Colonic mucosa (tissue), 4 donors: ENCODE results near the gene YLPM1. TPM values are rescaled to one million over a fixed set of nuclear protein-coding genes. Genes with fewer than 3 reads are reported as not detected.

Source experiments
- DNase-seq: peaks from one replicate; pipeline ENCODE4 v3.0.0-alpha.2; 2020
- H3K27ac ChIP-seq: fragments of 200-600 bp; one replicate; pipeline ENCODE4 v1.8.0; 2021
- H3K27me3 ChIP-seq: fragments of 200-600 bp; one replicate; pipeline ENCODE4 v1.8.0; 2021
- H3K36me3 ChIP-seq: fragments of 200-600 bp; one replicate; pipeline ENCODE4 v1.8.0; 2021
- H3K4me1 ChIP-seq: fragments of 200-600 bp; one replicate; pipeline ENCODE4 v1.8.0; 2021; ENCODE audit warnings: mild to moderate bottlenecking
- H3K4me3 ChIP-seq: fragments of 200-600 bp; one replicate; pipeline ENCODE4 v1.8.0; 2021
- H3K9ac ChIP-seq, 2 donors: one replicate each; pipeline ENCODE4 v1.7.0; 2013; ENCODE audit warnings: control low read depth in 2 of 2, low read depth in 2 of 2, low read length in 2 of 2
- H3K9me3 ChIP-seq: fragments of 200-600 bp; one replicate; pipeline ENCODE4 v1.8.0; 2021
- CTCF ChIP-seq: fragments of 200-600 bp; IDR thresholded peaks from one replicate; pipeline ENCODE4 v1.8.0; 2022; ENCODE audit warnings: antibody characterized with exemption, mild to moderate bottlenecking
- intact Hi-C: fragments of 100-400 bp; cut with DNase I; formaldehyde crosslinking; loops from one replicate; pipeline ENCODE4 v1.14.1; 2022
- total RNA-seq, 2 donors: library from RNA; stranded (reverse); fragmentation: NEBNext Ultra II Directional in 1 of 2; extraction: Animal tissue kit (Norgen Biotek cat#: 25700) in 1 of 2; gene quantifications; one replicate each; pipeline ENCODE4 v1.2.1, GENCODE V29; 2021
- donor health status: healthy.
- donor health status: DM: no; HTN: no; CAD: no.
- donor health status: DM: no; HTN: no; CAD: no.

Gene YLPM1
- total RNA-seq, 2 donors from 2014 or later, result 36.1 to 41.7 TPM

- intact Hi-C loops, result no loop called here
- no peak for TF ChIP-seq CTCF
- no peak for DNase-seq
Measured at GRCh38 chr14:74853581-74853980, 90.5 kb downstream of the YLPM1 start.

GRCh38 chr14:74855021-74855420 lies 91.9 kb downstream of the YLPM1 start:
- H3K4me3 ChIP-seq, result no peak overlapping the region
- intact Hi-C loops, result no loop called here

More at GRCh38 chr14:74853581-74853980, 90.5 kb downstream of the YLPM1 start:
- Histone ChIP-seq H3K4me1 (no peaks in the 10 kb centered on the region), H3K9ac (no peak overlapping the region), H3K36me3 (no peaks in the 10 kb centered on the region), H3K9me3 (no peaks in the 10 kb centered on the region), H3K27me3 (no peaks in the 10 kb centered on the region), H3K27ac (no peak overlapping the region), H3K4me3 (no peak overlapping the region)

GRCh38 chr14:74855945-74856344 lies 92.8 kb downstream of the YLPM1 start:
- no peak overlapping the region for H3K9ac ChIP-seq
- DNase-seq, result no peak
- TF ChIP-seq CTCF, result no peak
- no peaks in the 10 kb centered on the region for H3K9me3 ChIP-seq
- no peaks in the 10 kb centered on the region for H3K36me3 ChIP-seq
- no peaks in the 10 kb centered on the region for H3K4me1 ChIP-seq
- H3K27me3 ChIP-seq, result no peaks in the 10 kb centered on the region
- H3K27ac ChIP-seq, result no peak overlapping the region
- intact Hi-C loops, result no loop called here
- no peak overlapping the region for H3K4me3 ChIP-seq

More at GRCh38 chr14:74855021-74855420, 91.9 kb downstream of the YLPM1 start:
- Histone ChIP-seq H3K36me3 (no peaks in the 10 kb centered on the region), H3K4me1 (no peaks in the 10 kb centered on the region), H3K9me3 (no peaks in the 10 kb centered on the region), H3K27ac (no peak overlapping the region), H3K27me3 (no peaks in the 10 kb centered on the region), H3K9ac (no peak overlapping the region)
- no peak for DNase-seq
- no peak for TF ChIP-seq CTCF

- Histone ChIP-seq H3K4me3 (no peak overlapping the region), H3K9ac (no peak overlapping the region), H3K9me3 (no peaks in the 10 kb centered on the region), H3K4me1 (no peaks in the 10 kb centered on the region), H3K27ac (no peak overlapping the region), H3K36me3 (no peaks in the 10 kb centered on the region), H3K27me3 (no peaks in the 10 kb centered on the region)
- intact Hi-C loops, result no loop called here
- TF ChIP-seq CTCF, result no peak
- DNase-seq, result no peak
Measured at GRCh38 chr14:74856366-74856765, 93.2 kb downstream of the YLPM1 start.

GRCh38 chr14:74858022-74858421 lies 94.9 kb downstream of the YLPM1 start:
- Histone ChIP-seq H3K9ac (no peak overlapping the region), H3K9me3 (no peaks in the 10 kb centered on the region), H3K27me3 (no peaks in the 10 kb centered on the region), H3K4me1 (no peaks in the 10 kb centered on the region), H3K27ac (no peak overlapping the region), H3K36me3 (no peaks in the 10 kb centered on the region), H3K4me3 (no peak overlapping the region)
- DNase-seq, result no peak
- TF ChIP-seq CTCF, result no peak
- intact Hi-C loops, result no loop called here
